Measurements from ENCODE around the gene TRIM3. TPM values are rescaled to one million over a fixed set of nuclear protein-coding genes. Genes with fewer than 3 reads are reported as not detected.

The TRIM3 gene
- total and polyA plus RNA-seq, 2 experiments from 2014 or later = 7.9 to 21.1 TPM

- ATAC-seq (no peak), DNase-seq (ENCODE audit: low spot score) (no peak)
- peak overlapping the region; percentile 95 for H3K4me3 ChIP-seq
- H4K20me1 ChIP-seq (replicated peaks; ENCODE audit: insufficient read depth) = peaks cover 14% of the 10 kb centered on the region
- peaks cover 49% of the 10 kb centered on the region for H3K79me2 ChIP-seq (replicated peaks; ENCODE audit: insufficient read depth)
- Mint-ChIP-seq H3K4me1 (peaks cover 12% of the 10 kb centered on the region), H3K27me3 (ENCODE audit: insufficient read depth, low read depth, poor library complexity) (peaks cover 9% of the 10 kb centered on the region), H3K4me3 (peak overlapping the region; percentile 99), H3K9me3 (no peaks in the 10 kb centered on the region; the same call in 2 of the 3 replicates), H3K36me3 (ENCODE audit: low read depth) (peaks cover 39% of the 10 kb centered on the region), H3K27ac (peak overlapping the region; percentile 82)
- TF ChIP-seq JUNB (IDR thresholded peaks at IDR 0.05; ENCODE audit: unreplicated experiment) (no peak), CTCF (conservative IDR thresholded peaks at IDR 0.05; ENCODE audit: low read depth in 2 of 2) (no peak), NANOG (IDR thresholded peaks at IDR 0.05; ENCODE audit: borderline replicate concordance) (no peak), CREB1 (CRISPR knock-in tag; IDR thresholded peaks at IDR 0.05; ENCODE audit: low read depth) (no peak), EZH2phosphoT487 (IDR thresholded peaks at IDR 0.05; ENCODE audit: unreplicated experiment) (no peak), STAT1 (IDR thresholded peaks at IDR 0.05; ENCODE audit: unreplicated experiment) (no peak), POLR2AphosphoS5 (IDR thresholded peaks at IDR 0.05; ENCODE audit: low read depth) (no peak), EZH2 (IDR thresholded peaks at IDR 0.05; ENCODE audit: low read depth, unreplicated experiment) (no peak), ZNF331 (CRISPR knock-in tag; IDR thresholded peaks at IDR 0.05; ENCODE audit: low read depth) (no peak), ZNF114 (CRISPR knock-in tag; IDR thresholded peaks at IDR 0.05) (no peak), ETS1 (IDR thresholded peaks at IDR 0.05) (no peak)
- TF ChIP-seq, protein P1, sequence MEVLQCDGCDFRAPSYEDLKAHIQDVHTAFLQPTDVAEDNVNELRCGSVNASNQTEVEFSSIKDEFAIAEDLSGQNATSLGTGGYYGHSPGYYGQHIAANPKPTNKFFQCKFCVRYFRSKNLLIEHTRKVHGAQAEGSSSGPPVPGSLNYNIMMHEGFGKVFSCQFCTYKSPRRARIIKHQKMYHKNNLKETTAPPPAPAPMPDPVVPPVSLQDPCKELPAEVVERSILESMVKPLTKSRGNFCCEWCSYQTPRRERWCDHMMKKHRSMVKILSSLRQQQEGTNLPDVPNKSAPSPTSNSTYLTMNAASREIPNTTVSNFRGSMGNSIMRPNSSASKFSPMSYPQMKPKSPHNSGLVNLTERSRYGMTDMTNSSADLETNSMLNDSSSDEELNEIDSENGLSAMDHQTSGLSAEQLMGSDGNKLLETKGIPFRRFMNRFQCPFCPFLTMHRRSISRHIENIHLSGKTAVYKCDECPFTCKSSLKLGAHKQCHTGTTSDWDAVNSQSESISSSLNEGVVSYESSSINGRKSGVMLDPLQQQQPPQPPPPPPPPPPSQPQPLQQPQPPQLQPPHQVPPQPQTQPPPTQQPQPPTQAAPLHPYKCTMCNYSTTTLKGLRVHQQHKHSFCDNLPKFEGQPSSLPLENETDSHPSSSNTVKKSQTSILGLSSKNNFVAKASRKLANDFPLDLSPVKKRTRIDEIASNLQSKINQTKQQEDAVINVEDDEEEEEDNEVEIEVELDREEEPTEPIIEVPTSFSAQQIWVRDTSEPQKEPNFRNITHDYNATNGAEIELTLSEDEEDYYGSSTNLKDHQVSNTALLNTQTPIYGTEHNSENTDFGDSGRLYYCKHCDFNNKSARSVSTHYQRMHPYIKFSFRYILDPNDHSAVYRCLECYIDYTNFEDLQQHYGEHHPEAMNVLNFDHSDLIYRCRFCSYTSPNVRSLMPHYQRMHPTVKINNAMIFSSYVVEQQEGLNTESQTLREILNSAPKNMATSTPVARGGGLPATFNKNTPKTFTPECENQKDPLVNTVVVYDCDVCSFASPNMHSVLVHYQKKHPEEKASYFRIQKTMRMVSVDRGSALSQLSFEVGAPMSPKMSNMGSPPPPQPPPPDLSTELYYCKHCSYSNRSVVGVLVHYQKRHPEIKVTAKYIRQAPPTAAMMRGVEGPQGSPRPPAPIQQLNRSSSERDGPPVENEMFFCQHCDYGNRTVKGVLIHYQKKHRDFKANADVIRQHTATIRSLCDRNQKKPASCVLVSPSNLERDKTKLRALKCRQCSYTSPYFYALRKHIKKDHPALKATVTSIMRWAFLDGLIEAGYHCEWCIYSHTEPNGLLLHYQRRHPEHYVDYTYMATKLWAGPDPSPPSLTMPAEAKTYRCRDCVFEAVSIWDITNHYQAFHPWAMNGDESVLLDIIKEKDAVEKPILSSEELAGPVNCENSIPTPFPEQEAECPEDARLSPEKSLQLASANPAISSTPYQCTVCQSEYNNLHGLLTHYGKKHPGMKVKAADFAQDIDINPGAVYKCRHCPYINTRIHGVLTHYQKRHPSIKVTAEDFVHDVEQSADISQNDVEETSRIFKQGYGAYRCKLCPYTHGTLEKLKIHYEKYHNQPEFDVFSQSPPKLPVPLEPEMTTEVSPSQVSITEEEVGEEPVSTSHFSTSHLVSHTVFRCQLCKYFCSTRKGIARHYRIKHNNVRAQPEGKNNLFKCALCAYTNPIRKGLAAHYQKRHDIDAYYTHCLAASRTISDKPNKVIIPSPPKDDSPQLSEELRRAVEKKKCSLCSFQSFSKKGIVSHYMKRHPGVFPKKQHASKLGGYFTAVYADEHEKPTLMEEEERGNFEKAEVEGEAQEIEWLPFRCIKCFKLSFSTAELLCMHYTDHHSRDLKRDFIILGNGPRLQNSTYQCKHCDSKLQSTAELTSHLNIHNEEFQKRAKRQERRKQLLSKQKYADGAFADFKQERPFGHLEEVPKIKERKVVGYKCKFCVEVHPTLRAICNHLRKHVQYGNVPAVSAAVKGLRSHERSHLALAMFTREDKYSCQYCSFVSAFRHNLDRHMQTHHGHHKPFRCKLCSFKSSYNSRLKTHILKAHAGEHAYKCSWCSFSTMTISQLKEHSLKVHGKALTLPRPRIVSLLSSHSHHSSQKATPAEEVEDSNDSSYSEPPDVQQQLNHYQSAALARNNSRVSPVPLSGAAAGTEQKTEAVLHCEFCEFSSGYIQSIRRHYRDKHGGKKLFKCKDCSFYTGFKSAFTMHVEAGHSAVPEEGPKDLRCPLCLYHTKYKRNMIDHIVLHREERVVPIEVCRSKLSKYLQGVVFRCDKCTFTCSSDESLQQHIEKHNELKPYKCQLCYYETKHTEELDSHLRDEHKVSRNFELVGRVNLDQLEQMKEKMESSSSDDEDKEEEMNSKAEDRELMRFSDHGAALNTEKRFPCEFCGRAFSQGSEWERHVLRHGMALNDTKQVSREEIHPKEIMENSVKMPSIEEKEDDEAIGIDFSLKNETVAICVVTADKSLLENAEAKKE (CRISPR knock-in tag; IDR thresholded peaks at IDR 0.05) = no peak
- TF ChIP-seq, protein P2, sequence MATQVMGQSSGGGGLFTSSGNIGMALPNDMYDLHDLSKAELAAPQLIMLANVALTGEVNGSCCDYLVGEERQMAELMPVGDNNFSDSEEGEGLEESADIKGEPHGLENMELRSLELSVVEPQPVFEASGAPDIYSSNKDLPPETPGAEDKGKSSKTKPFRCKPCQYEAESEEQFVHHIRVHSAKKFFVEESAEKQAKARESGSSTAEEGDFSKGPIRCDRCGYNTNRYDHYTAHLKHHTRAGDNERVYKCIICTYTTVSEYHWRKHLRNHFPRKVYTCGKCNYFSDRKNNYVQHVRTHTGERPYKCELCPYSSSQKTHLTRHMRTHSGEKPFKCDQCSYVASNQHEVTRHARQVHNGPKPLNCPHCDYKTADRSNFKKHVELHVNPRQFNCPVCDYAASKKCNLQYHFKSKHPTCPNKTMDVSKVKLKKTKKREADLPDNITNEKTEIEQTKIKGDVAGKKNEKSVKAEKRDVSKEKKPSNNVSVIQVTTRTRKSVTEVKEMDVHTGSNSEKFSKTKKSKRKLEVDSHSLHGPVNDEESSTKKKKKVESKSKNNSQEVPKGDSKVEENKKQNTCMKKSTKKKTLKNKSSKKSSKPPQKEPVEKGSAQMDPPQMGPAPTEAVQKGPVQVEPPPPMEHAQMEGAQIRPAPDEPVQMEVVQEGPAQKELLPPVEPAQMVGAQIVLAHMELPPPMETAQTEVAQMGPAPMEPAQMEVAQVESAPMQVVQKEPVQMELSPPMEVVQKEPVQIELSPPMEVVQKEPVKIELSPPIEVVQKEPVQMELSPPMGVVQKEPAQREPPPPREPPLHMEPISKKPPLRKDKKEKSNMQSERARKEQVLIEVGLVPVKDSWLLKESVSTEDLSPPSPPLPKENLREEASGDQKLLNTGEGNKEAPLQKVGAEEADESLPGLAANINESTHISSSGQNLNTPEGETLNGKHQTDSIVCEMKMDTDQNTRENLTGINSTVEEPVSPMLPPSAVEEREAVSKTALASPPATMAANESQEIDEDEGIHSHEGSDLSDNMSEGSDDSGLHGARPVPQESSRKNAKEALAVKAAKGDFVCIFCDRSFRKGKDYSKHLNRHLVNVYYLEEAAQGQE (IDR thresholded peaks at IDR 0.05; ENCODE audit: unreplicated experiment) = no peak
- H3K27me3 ChIP-seq (ENCODE audit: insufficient read depth) = no peaks in the 10 kb centered on the region
- H3K4me1 ChIP-seq (ENCODE audit: insufficient read depth) = 0 out of 2 replicates have a peak, but pooled peaks cover 6% of the 10 kb centered on the region
- peak overlapping the region; percentile 97 for H3K4me2 ChIP-seq
- no peaks in the 10 kb centered on the region for H3K9me2 ChIP-seq (ENCODE audit: insufficient read depth)
- no peak overlapping the region for H2AFZ ChIP-seq
- H3K36me3 ChIP-seq (ENCODE audit: insufficient read depth) = peaks cover 37% of the 10 kb centered on the region
- H3F3A ChIP-seq (replicated peaks; ENCODE audit: low read depth) = peaks cover 13% of the 10 kb centered on the region; the same call in 1 of the 2 replicates
- peak overlapping the region; percentile 93; the same call in 1 of the 2 replicates for H3K27ac ChIP-seq (ENCODE audit: low read depth)
Observed at GRCh38 chr11:6482441-6482840, 8.7 kb upstream of the TRIM3 start.
